Heart left ventricle (tissue), 16 donors: ENCODE data around the gene MATK. TPM values are rescaled to one million over a fixed set of nuclear protein-coding genes. Genes with fewer than 3 reads are reported as not detected.

Experiments used
- ATAC-seq, 4 donors: fragments of 200-7000 bp; cut with Tn5 transposase; one replicate each; pipeline ENCODE4 v1.9.1; 2020 to 2022; ENCODE audit warnings: moderate library complexity in 4 of 4, mild to moderate bottlenecking in 3 of 4, moderate number of reproducible peaks in 1 of 4
- DNase-seq, 5 donors: peaks; one replicate each; pipeline ENCODE4 v3.0.0-alpha.2; 2020
- H3K27ac ChIP-seq, 12 donors: fragments of 200-600 bp; sonication (generic) in 4 of 12; one replicate each; pipeline versions ENCODE4 v1.5.0 to v1.8.0; 2016 to 2022; ENCODE audit warnings: mild to moderate bottlenecking in 2 of 12
- H3K27me3 ChIP-seq, 9 donors: fragments of 200-600 bp; sonication (generic) in 2 of 9; one replicate each; pipeline versions ENCODE4 v1.5.1 to v1.8.0; 2016 to 2022; ENCODE audit warnings: mild to moderate bottlenecking in 3 of 9
- H3K36me3 ChIP-seq, 9 donors: fragments of 200-600 bp; sonication (generic) in 2 of 9; one replicate each; pipeline versions ENCODE4 v1.5.0 to v1.8.0; 2018 to 2022; ENCODE audit warnings: mild to moderate bottlenecking in 2 of 9
- H3K4me1 ChIP-seq, 12 donors: fragments of 200-600 bp; sonication (generic) in 4 of 12; one replicate each; pipeline versions ENCODE4 v1.5.0 to v1.8.0; 2016 to 2022; ENCODE audit warnings: mild to moderate bottlenecking in 3 of 12
- H3K4me3 ChIP-seq, 12 donors: fragments of 200-600 bp; sonication (generic) in 4 of 12; one replicate each; pipeline versions ENCODE4 v1.5.0 to v1.8.0; 2017 to 2022; ENCODE audit warnings: mild to moderate bottlenecking in 9 of 12, moderate library complexity in 4 of 12
- H3K9me3 ChIP-seq, 12 donors: fragments of 200-600 bp; sonication (generic) in 4 of 12; one replicate each; pipeline versions ENCODE4 v1.5.0 to v1.8.0; 2016 to 2022; ENCODE audit warnings: mild to moderate bottlenecking in 1 of 12
- POLR2A ChIP-seq, 2 donors: fragments of 450-650 bp; IDR thresholded peaks; one replicate each; pipeline ENCODE4 v1.6.1; 2017; ENCODE audit warnings: antibody characterized with exemption in 2 of 2, mild to moderate bottlenecking in 2 of 2, moderate library complexity in 2 of 2
- WGBS, 4 donors: extraction: QIAGEN DNeasy Blood & Tissue Kit in 2 of 4; methylation state at CpG; one replicate each; pipeline versions ENCODE4 v1.1.5 to v1.1.7; 2013 to 2018; 5-methylcytosine and 5-hydroxymethylcytosine counted together
- intact Hi-C, 10 donors: fragments of 100-400 bp; cut with DNase I; formaldehyde crosslinking; loops; one replicate each; pipeline versions ENCODE4 v1.11.1 to v1.14.2; 2022
- polyA plus RNA-seq, 2 donors: library from polyadenylated mRNA; stranded (reverse); fragments of 200-250 nt; gene quantifications; one replicate each; pipeline ENCODE4 v1.2.3, GENCODE V29; 2013
- total RNA-seq, 9 donors: library from RNA; depleted of rRNA in 2 of 9; stranded (reverse); fragments of >200 nt in 2 of 9; fragmentation: NEBNext Ultra II Directional in 3 of 9; extraction: Animal tissue kit (Norgen Biotek cat#: 25700) in 3 of 9; gene quantifications; one replicate each; pipeline versions ENCODE4 v1.1.0 to v1.2.4, GENCODE V29; 2016 to 2023
- TF ChIP-seq, protein P1 (sequence below), 12 donors: fragments of 200-600 bp; sonication (generic) in 4 of 12; IDR thresholded peaks; one replicate each; pipeline versions ENCODE4 v1.5.0 to v1.8.0; 2018 to 2022; ENCODE audit warnings: antibody characterized with exemption in 12 of 12, mild to moderate bottlenecking in 5 of 12
- donor health status: ischemic (EF 13 %, LVEDD 7.1; RV severe dilation, severe dysfunction).
- donor health status: healthy with polysubstance abuse.
- donor health status: DM: no; HTN: yes; CAD: no.
- donor health status: DM: no; HTN: no; CAD: no.
- donor health status: ischemic (EF 25% LVEDD 6.9; RV normal size, moderate dysfunction).
- donor health status: ischemic (EF 25% LVEDD 5.7; RV mildly dilated, moderate dysfunction).
- donor health status: healthy.
- donor health status: DM: yes; HTN: yes; CAD: no.
- donor health status: ischemic (EF 35%, LVEDD 5.7; RV mildly dilated, moderate dysfunction).
- donor health status: nonischemic (EF 11% LVEDD 7.7; RV severe dilation, severe dysfunction).
- donor health status: DM: yes; HTN: yes; CAD: no.
- donor health status: PGD.
- donor health status: ischemic (EF 29% LVEDD 5.4; RV normal size, mild dysfunction).
- donor health status: nonischemic (EF 23%, LVEDD 6.1; RV moderate dilation, normal function).

MATK gene
- total and polyA plus RNA-seq, 11 donors: 0.20 to 8.9 (median 0.70) TPM

DNA sequence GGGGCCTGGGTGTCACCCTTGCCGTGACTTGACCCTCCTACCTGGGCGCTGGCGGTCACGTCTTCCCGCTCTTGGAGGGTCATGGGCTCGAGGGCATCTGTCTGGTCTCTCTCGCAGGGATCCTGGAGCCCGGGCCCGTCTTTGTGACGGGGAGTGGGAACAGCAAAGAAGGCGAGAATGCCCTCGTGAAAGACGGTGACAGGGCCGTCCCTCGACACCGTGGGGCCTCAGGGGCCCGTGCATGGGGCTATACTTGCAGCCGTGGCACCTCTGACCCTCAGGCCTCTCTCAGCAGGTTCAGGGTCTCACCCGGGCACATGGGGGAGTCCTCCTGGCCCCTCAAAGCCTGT is 20.9 kb upstream of the MATK start:
- ATAC-seq: no peak
- Histone ChIP-seq H3K4me3 (no peak overlapping the region), H3K4me1 (peaks cover 0 to 15% (median 0%) of the 10 kb centered on the region in 12 donors), H3K27ac (no peak overlapping the region), H3K36me3 (no peaks in the 10 kb centered on the region), H3K27me3 (peaks cover 0 to 13% (median under 1%) of the 10 kb centered on the region in 9 donors), H3K9me3 (no peaks in the 10 kb centered on the region)
- no peak for DNase-seq
- WGBS, 4 donors: 79 to 90% (median 83%) methylated on average over 17 to 19 of the region's 19 CpGs
- no peak for TF ChIP-seq POLR2A (IDR thresholded peaks at IDR 0.05)
- TF ChIP-seq, protein P1, sequence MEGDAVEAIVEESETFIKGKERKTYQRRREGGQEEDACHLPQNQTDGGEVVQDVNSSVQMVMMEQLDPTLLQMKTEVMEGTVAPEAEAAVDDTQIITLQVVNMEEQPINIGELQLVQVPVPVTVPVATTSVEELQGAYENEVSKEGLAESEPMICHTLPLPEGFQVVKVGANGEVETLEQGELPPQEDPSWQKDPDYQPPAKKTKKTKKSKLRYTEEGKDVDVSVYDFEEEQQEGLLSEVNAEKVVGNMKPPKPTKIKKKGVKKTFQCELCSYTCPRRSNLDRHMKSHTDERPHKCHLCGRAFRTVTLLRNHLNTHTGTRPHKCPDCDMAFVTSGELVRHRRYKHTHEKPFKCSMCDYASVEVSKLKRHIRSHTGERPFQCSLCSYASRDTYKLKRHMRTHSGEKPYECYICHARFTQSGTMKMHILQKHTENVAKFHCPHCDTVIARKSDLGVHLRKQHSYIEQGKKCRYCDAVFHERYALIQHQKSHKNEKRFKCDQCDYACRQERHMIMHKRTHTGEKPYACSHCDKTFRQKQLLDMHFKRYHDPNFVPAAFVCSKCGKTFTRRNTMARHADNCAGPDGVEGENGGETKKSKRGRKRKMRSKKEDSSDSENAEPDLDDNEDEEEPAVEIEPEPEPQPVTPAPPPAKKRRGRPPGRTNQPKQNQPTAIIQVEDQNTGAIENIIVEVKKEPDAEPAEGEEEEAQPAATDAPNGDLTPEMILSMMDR (IDR thresholded peaks at IDR 0.05): no peak
- intact Hi-C loops: no loop called here

GRCh38 chr19:3805859-3806258 is 19.7 kb upstream of the MATK start:
- TF ChIP-seq POLR2A (IDR thresholded peaks at IDR 0.05): no peak
- TF ChIP-seq, protein P1 (IDR thresholded peaks at IDR 0.05): no peak
- Histone ChIP-seq H3K27me3 (peaks cover 0 to 26% (median 11%) of the 10 kb centered on the region in 9 donors), H3K36me3 (no peaks in the 10 kb centered on the region), H3K9me3 (no peaks in the 10 kb centered on the region), H3K4me3 (no peak overlapping the region), H3K4me1 (peaks cover 0 to 19% (median 9%) of the 10 kb centered on the region in 12 donors), H3K27ac (no peak overlapping the region)
- 88 to 90% (median 89%) methylated on average over 9 to 29 of the region's 29 CpGs for WGBS, 4 donors
- ATAC-seq (no peak), DNase-seq (no peak)
- intact Hi-C loops: no loop called here

DNA sequence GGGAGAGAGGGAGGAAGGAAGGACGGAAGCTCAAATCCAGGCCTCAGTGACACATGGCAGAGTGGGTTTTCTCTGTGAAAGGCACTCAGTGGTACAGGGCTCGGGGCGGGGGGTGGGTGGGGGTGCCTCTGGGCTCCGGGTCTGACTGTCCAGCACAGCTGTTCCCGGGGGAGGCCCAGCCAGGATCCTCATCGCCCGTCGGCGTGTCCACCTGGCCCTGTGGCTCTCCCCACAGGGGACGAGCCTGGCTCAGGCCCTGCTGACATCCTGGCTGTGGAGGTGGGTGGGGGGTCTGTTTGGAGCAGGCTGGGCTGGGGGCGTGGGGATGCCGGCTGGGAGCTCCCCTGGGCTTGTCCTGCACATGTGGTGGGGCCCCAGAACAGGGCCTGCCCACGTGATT is 18.2 kb upstream of the MATK start:
- intact Hi-C loops: no loop called here
- Histone ChIP-seq H3K9me3 (no peaks in the 10 kb centered on the region), H3K27me3 (peaks cover 0 to 40% (median 24%) of the 10 kb centered on the region in 9 donors), H3K4me1 (peaks cover 0 to 20% (median 9%) of the 10 kb centered on the region in 12 donors), H3K4me3 (no peak overlapping the region), H3K27ac (no peak overlapping the region), H3K36me3 (no peaks in the 10 kb centered on the region)
- WGBS, 4 donors: 71 to 79% (median 76%) methylated on average over 10 to 13 of the region's 13 CpGs
- TF ChIP-seq, protein P1 (IDR thresholded peaks at IDR 0.05): no peak
- TF ChIP-seq POLR2A (IDR thresholded peaks at IDR 0.05): no peak
- ATAC-seq: no peak
- no peak for DNase-seq

DNA sequence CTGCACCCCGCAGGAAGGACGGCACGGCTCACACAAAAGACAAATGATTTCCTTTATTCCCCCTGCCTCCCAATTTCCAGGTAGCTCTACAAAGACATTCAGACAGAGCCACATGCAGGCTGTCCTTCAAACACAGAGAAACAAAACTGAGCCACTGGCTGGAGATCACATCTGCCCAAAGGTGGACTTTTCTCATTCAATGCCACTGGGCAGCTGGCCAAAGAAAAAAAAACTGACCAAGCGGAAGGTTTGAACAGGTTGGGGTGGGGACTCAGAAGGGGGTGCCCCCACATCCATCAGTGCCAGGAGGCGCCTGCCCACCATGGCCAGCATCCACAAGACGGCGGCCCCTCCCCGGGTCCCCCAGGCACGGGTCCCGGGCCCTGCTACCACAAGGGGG is 17.8 kb upstream of the MATK start:
- no peak for ATAC-seq
- DNase-seq: no peak
- peaks cover 0 to 45% (median 24%) of the 10 kb centered on the region in 9 donors for H3K27me3 ChIP-seq
- H3K9me3 ChIP-seq: no peaks in the 10 kb centered on the region
- 70 to 85% (median 79%) methylated on average over 9 to 10 of the region's 10 CpGs for WGBS, 4 donors
- intact Hi-C loops: no loop called here
- no peaks in the 10 kb centered on the region for H3K36me3 ChIP-seq
- no peak overlapping the region for H3K4me3 ChIP-seq
- peaks cover 0 to 19% (median 9%) of the 10 kb centered on the region in 12 donors for H3K4me1 ChIP-seq
- no peak for TF ChIP-seq POLR2A (IDR thresholded peaks at IDR 0.05)
- TF ChIP-seq, protein P1 (IDR thresholded peaks at IDR 0.05): no peak
- H3K27ac ChIP-seq: no peak overlapping the region
